ENCODE measurements around the gene UST.

DNA sequence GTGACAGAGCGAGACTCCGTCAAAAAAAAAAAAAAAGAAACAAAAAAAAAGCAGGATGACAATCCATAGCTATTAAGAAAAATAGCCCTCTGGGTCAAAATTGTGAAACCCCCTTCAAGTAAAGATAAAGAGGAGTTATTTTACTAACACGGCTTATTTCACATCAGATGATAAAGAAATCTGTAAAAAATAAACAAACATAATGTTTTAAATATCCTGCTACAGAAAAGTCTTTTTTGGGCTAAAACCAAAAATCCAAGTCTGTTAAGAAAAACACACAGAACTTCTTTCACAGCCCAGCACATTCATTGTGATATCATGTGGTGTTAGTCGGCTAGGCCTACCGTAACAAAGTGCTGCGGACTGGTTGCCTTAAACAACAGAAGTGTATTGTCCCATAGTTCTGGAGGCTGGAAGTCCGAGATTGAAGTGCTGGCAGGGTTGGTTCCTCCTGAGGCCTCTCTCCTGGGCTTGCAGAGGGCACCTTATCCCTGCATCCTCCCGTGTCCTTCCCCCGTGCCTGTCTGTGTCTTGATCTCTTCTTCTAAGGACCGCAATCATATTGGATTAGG lies 331.5 kb downstream of the UST start:
- TF ChIP-seq YY1 (IDR thresholded peaks at IDR 0.05; ENCODE audit: insufficient read depth, insufficient read length) = no peak
- TF ChIP-seq ZNF274 (IDR thresholded peaks at IDR 0.05; ENCODE audit: low read depth, low read length) = no peak

Data from NT2/D1 (cell line).